CD4-positive, alpha-beta T cell (primary cell): ENCODE results near the gene PSMD5. TPM values are rescaled to one million over a fixed set of nuclear protein-coding genes. Genes with fewer than 3 reads are reported as not detected.

Experiments
- ATAC-seq: fragments of 200-7000 bp; cut with Tn5 transposase; one replicate; pipeline ENCODE4 v1.10.0; 2022; ENCODE audit warnings: mild to moderate bottlenecking; ENCODE audit not compliant: poor library complexity
- CTCF ChIA-PET: fragments of 350-600 bp; sonication (Branson Sonifier 250); formaldehyde crosslinking; loops from one replicate; lab custom pipeline; 2021; ENCODE audit warnings: antibody characterized with exemption, inconsistent platforms; lab: Charles Lee
- POLR2A ChIA-PET: fragments of 350-600 bp; sonication (Branson Sonifier 250); formaldehyde crosslinking; loops from one replicate; lab custom pipeline; 2021; ENCODE audit warnings: antibody characterized with exemption, inconsistent platforms; lab: Charles Lee
- DNase-seq, 14 experiments: peaks; one replicate each; pipeline ENCODE4 v3.0.0-alpha.2; 2013 to 2020; ENCODE audit warnings: mixed read lengths in 2 of 14
- H3K27ac ChIP-seq, 2 donors: one replicate each; pipeline versions ENCODE4 v1.5.1 to v1.7.0; 2013; ENCODE audit warnings: low read length in 2 of 2, low read depth in 1 of 2, mild to moderate bottlenecking in 1 of 2
- H3K27me3 ChIP-seq, 2 experiments: 1 replicate in 1 of 2; 2 replicates in 1 of 2; pipeline versions ENCODE4 v1.6.1 to v1.7.0; 2013; ENCODE audit warnings: low read length in 2 of 2, control low read depth in 1 of 2, mild to moderate bottlenecking in 1 of 2, moderate library complexity in 1 of 2; ENCODE audit not compliant: insufficient read depth in 2 of 2, control insufficient read depth in 1 of 2
- H3K36me3 ChIP-seq: one replicate; pipeline ENCODE4 v1.6.1; 2013; ENCODE audit warnings: low read length, control low read depth; ENCODE audit not compliant: insufficient read depth
- H3K4me1 ChIP-seq: one replicate; pipeline ENCODE4 v1.6.1; 2013; ENCODE audit warnings: low read length, control low read depth; ENCODE audit not compliant: insufficient read depth
- H3K4me3 ChIP-seq: one replicate; pipeline ENCODE4 v1.5.1; 2013; ENCODE audit warnings: mild to moderate bottlenecking, low read length, moderate library complexity
- H3K9me3 ChIP-seq, 2 experiments: 1 replicate in 1 of 2; 2 replicates in 1 of 2; pipeline versions ENCODE4 v1.6.1 to v1.7.0; 2013; ENCODE audit warnings: low read length in 2 of 2, mild to moderate bottlenecking in 2 of 2, control low read depth in 1 of 2, moderate library complexity in 1 of 2; ENCODE audit not compliant: control insufficient read depth in 1 of 2, insufficient read depth in 1 of 2
- H3K27ac Mint-ChIP-seq: one replicate; pipeline ENCODE4 v1.8.0; 2020; ENCODE audit warnings: mixed read lengths
- H3K27me3 Mint-ChIP-seq: one replicate; pipeline ENCODE4 v1.8.0; 2021; ENCODE audit warnings: mixed read lengths
- H3K36me3 Mint-ChIP-seq: one replicate; pipeline ENCODE4 v1.8.0; 2021; ENCODE audit warnings: low read depth, mixed read lengths
- H3K4me1 Mint-ChIP-seq: one replicate; pipeline ENCODE4 v1.8.0; 2021; ENCODE audit warnings: low read depth, mixed read lengths
- H3K4me3 Mint-ChIP-seq: one replicate; pipeline ENCODE4 v1.8.0; 2020; ENCODE audit warnings: mild to moderate bottlenecking, mixed read lengths
- H3K9me3 Mint-ChIP-seq: one replicate; pipeline ENCODE4 v1.8.0; 2020; ENCODE audit warnings: mixed read lengths
- intact Hi-C, 2 experiments: fragments of 100-400 bp; cut with DNase I in 1 of 2; cut with micrococcal nuclease in 1 of 2; formaldehyde crosslinking; loops; one replicate each; pipeline versions ENCODE4 v1.15.1 to v1.9.0; 2023 to 2025; cut with DNase I, micrococcal nuclease
- total RNA-seq, 174 experiments: library from RNA in 2 of 174; stranded (reverse) in 2 of 174; gene quantifications; one replicate each; pipeline ENCODE4 v1.2.3 and lab custom pipeline; 2021 to 2026
- TF ChIP-seq, protein P1 (sequence below): fragments of 200-600 bp; IDR thresholded peaks from one replicate; pipeline ENCODE4 v1.8.0; 2022; ENCODE audit warnings: antibody characterized with exemption, mild to moderate bottlenecking

Gene PSMD5
- total RNA-seq, 2 experiments from 2014 or later, result 35.4 to 44.3 TPM

DNA sequence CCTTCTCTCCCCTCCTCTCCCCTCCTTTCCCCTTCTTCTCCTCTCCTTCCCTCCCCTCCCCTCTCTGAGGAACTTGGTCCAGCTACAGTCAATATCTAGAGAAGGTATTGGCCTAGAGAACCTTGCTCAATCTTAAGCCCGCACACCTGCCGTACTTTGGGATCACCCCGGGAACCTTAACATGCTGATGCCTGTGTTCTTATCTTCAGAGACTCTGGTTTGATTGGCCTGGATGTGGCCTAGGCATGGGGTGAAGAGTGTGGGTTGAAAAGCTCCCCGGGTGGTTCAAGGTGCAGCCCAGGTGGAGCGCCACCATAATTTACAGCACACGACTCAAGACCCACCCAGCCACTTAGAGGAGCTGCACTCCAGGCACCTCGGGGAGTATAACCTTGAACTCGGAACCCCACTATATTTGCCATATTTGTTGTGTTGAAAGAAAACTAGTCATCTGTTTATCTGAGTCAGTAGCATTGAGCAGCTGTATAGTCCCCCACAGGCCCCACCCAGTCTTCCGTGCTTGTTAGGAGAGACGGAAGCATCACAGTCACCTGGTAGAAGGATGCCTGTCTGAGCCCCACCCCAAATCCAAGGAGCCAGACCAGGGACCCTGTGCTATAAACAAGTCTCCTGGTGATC is 48.6 kb upstream of the PSMD5 start:
- Histone ChIP-seq H3K36me3 (no peaks in the 10 kb centered on the region), H3K27me3 (no peaks in the 10 kb centered on the region), H3K4me1 (peaks cover 83% of the 10 kb centered on the region), H3K9me3 (no peaks in the 10 kb centered on the region), H3K27ac (peak overlapping the region; percentile 86 to 88), H3K4me3 (no peak overlapping the region)
- no peaks in the 10 kb centered on the region for H3K27me3 Mint-ChIP-seq
- no peaks in the 10 kb centered on the region for H3K9me3 Mint-ChIP-seq
- intact Hi-C loops, result loop anchor here (2.0 to 5.0 kb wide), 2 partner anchors 36 to 45 kb away; partner anchors contain the start of gene TRAF1 (in 1 of the 2)
- DNase-seq, result peak in 13 of 14 experiments; percentile 60 to 88 (median 74)
- TF ChIP-seq, protein P1, sequence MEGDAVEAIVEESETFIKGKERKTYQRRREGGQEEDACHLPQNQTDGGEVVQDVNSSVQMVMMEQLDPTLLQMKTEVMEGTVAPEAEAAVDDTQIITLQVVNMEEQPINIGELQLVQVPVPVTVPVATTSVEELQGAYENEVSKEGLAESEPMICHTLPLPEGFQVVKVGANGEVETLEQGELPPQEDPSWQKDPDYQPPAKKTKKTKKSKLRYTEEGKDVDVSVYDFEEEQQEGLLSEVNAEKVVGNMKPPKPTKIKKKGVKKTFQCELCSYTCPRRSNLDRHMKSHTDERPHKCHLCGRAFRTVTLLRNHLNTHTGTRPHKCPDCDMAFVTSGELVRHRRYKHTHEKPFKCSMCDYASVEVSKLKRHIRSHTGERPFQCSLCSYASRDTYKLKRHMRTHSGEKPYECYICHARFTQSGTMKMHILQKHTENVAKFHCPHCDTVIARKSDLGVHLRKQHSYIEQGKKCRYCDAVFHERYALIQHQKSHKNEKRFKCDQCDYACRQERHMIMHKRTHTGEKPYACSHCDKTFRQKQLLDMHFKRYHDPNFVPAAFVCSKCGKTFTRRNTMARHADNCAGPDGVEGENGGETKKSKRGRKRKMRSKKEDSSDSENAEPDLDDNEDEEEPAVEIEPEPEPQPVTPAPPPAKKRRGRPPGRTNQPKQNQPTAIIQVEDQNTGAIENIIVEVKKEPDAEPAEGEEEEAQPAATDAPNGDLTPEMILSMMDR, result no peak
- no peaks in the 10 kb centered on the region for H3K36me3 Mint-ChIP-seq
- POLR2A ChIA-PET, result interaction anchor here (0.6 to 36.2 kb wide), 13 partner anchors 8 to 311 kb away, joined by 3 to 1343 read pairs (median 21); partner anchors contain the start of genes FBXW2, PHF19, PSMD5 and TRAF1
- peak; percentile 67 for ATAC-seq
- H3K27ac Mint-ChIP-seq, result peak overlapping the region; percentile 98
- CTCF ChIA-PET, result interaction anchor here (0.6 to 4.1 kb wide), 9 partner anchors 13 to 90 kb away, joined by 3 to 23 read pairs (median 4); partner anchors contain the start of gene PHF19
- peak overlapping the region; percentile 69 for H3K4me3 Mint-ChIP-seq
- H3K4me1 Mint-ChIP-seq, result peaks cover 69% of the 10 kb centered on the region

DNA sequence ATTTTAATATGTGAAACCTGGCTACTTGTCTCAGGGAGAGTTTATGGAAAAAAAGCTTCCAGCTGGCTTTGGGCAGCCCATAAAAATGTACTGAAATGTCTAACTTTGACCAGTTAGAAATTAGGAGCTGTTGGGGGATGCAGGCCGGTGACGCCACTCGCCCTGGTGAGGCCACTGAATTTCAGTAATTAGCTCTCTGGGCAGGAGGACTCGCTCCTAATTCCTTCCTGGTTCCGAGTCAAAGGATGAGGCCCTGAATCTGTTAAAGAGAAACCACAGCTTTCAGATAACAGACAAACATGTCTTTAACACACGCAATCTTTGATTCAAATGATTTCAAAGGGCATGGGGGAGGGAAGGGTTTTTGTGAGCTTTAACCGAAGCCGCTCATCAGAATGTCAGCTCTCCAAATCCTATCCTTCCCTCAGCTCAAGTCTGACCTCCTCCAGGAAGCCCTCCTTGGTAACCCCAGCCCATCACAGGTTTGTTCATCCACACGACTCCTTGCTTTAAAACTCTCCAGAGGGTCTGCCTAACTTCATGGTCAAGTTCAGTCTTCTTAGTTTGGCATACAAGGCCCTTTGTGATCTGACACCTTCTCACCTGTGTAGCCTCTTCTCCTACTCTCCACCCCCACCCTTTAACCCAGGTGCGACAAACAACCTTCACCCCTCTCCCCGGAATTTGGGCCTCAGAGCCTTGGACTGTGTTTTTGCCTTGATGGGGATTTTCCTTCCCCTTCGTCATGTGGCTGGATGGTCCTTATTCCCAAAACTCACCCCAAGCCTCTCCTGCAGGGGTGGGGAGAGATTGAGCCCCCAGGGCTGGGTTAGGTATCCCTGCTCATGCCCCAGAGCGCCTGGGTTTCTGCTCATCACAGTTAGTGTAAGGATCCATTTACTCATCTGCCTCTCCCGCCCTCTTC is 47.9 kb upstream of the PSMD5 start:
- Mint-ChIP-seq H3K27ac (peak overlapping the region; percentile 98), H3K4me1 (peaks cover 77% of the 10 kb centered on the region), H3K36me3 (no peaks in the 10 kb centered on the region), H3K4me3 (peak overlapping the region; percentile 84), H3K27me3 (no peaks in the 10 kb centered on the region), H3K9me3 (no peaks in the 10 kb centered on the region)
- peak overlapping the region; percentile 86 to 88 for H3K27ac ChIP-seq
- H3K4me1 ChIP-seq, result peaks cover 75% of the 10 kb centered on the region
- TF ChIP-seq, protein P1, result no peak
- CTCF ChIA-PET, result interaction anchor here (1.0 to 4.1 kb wide), 6 partner anchors 13 to 91 kb away, joined by 3 to 23 read pairs (median 12); partner anchors contain the start of gene PHF19
- H3K36me3 ChIP-seq, result no peaks in the 10 kb centered on the region
- DNase-seq (peak in 6 of 14 experiments; percentile 38 to 87 (median 74)), ATAC-seq (peak; percentile 46)
- peak overlapping the region; percentile 17 for H3K4me3 ChIP-seq
- POLR2A ChIA-PET, result interaction anchor here (0.6 to 36.2 kb wide), 17 partner anchors 7 to 456 kb away, joined by 3 to 1343 read pairs (median 15); partner anchors contain the start of genes FBXW2, PHF19, PSMD5 and RAB14
- intact Hi-C loops, result loop anchor here (1.0 to 5.0 kb wide), 5 partner anchors 11 to 44 kb away; partner anchors contain the start of gene TRAF1 (in 1 of the 2)
- no peaks in the 10 kb centered on the region for H3K9me3 ChIP-seq
- H3K27me3 ChIP-seq, result no peaks in the 10 kb centered on the region
